CD8-positive, alpha-beta memory T cell (primary cell): Measurements from ENCODE around the gene NLRC5. TPM values are rescaled to one million over a fixed set of nuclear protein-coding genes. Genes with fewer than 3 reads are reported as not detected.

ENCODE experiments used
- CTCF ChIA-PET: fragments of 350-600 bp; sonication (Branson Sonifier 250); formaldehyde crosslinking; loops from one replicate; lab custom pipeline; 2021; ENCODE audit warnings: antibody characterized with exemption; lab: Charles Lee
- POLR2A ChIA-PET: fragments of 350-600 bp; sonication (Branson Sonifier 250); formaldehyde crosslinking; loops from one replicate; lab custom pipeline; 2021; ENCODE audit warnings: antibody characterized with exemption; lab: Charles Lee
- DNase-seq, 5 donors: peaks; one replicate each; pipeline versions ENCODE4 v3.0.0 to v3.0.0-alpha.2; 2020 to 2022; ENCODE audit warnings: mixed read lengths in 1 of 5
- H3K27ac ChIP-seq: one replicate; pipeline ENCODE4 v1.7.0; 2013; ENCODE audit warnings: low read depth, mild to moderate bottlenecking, low read length, moderate library complexity
- H3K27me3 ChIP-seq: 2 replicates; pipeline ENCODE4 v1.7.0; 2013; ENCODE audit warnings: low read length, mild to moderate bottlenecking; ENCODE audit not compliant: insufficient read depth, poor library complexity, severe bottlenecking
- H3K36me3 ChIP-seq: 2 replicates; pipeline ENCODE4 v1.7.0; 2013; ENCODE audit warnings: mild to moderate bottlenecking, low read length, moderate library complexity; ENCODE audit not compliant: insufficient read depth
- H3K4me1 ChIP-seq: 2 replicates; pipeline ENCODE4 v1.7.0; 2013; ENCODE audit warnings: mild to moderate bottlenecking, low read length, moderate library complexity; ENCODE audit not compliant: insufficient read depth
- H3K4me3 ChIP-seq: 2 replicates; pipeline ENCODE4 v1.7.0; 2013; ENCODE audit warnings: mild to moderate bottlenecking, low read length
- H3K9me3 ChIP-seq: 2 replicates; pipeline ENCODE4 v1.7.0; 2013; ENCODE audit warnings: mild to moderate bottlenecking, low read length
- H3K27ac Mint-ChIP-seq, 8 donors: one replicate each; pipeline ENCODE4 v1.8.0; 2020 to 2021; ENCODE audit warnings: mixed read lengths in 8 of 8, mild to moderate bottlenecking in 6 of 8, inconsistent platforms in 3 of 8, moderate library complexity in 3 of 8
- H3K27me3 Mint-ChIP-seq, 2 donors: one replicate each; pipeline ENCODE4 v1.8.0; 2020 to 2021; ENCODE audit warnings: mixed read lengths in 2 of 2, mild to moderate bottlenecking in 1 of 2, moderate library complexity in 1 of 2
- H3K36me3 Mint-ChIP-seq, 3 donors: one replicate each; pipeline ENCODE4 v1.8.0; 2020 to 2021; ENCODE audit warnings: mixed read lengths in 3 of 3, inconsistent platforms in 1 of 3, mild to moderate bottlenecking in 1 of 3
- H3K4me1 Mint-ChIP-seq, 3 donors: one replicate each; pipeline ENCODE4 v1.8.0; 2020 to 2021; ENCODE audit warnings: mixed read lengths in 3 of 3, inconsistent platforms in 1 of 3, mild to moderate bottlenecking in 1 of 3
- H3K4me3 Mint-ChIP-seq, 7 donors: one replicate each; pipeline ENCODE4 v1.8.0; 2020 to 2021; ENCODE audit warnings: mixed read lengths in 7 of 7, mild to moderate bottlenecking in 6 of 7, moderate library complexity in 4 of 7, inconsistent platforms in 2 of 7
- H3K9me3 Mint-ChIP-seq, 5 donors: one replicate each; pipeline ENCODE4 v1.8.0; 2020 to 2022; ENCODE audit warnings: mixed read lengths in 5 of 5, mild to moderate bottlenecking in 3 of 5, moderate library complexity in 2 of 5, inconsistent platforms in 1 of 5
- polyA plus RNA-seq: library from polyadenylated mRNA; unstranded; fragments of 300-500 nt; fragmentation: Illumina TruSeq; gene quantifications from one replicate; pipeline ENCODE4 v1.2.3, GENCODE V29; 2021
- total RNA-seq, 2 experiments: library from RNA; stranded (reverse); gene quantifications; one replicate each; pipeline ENCODE4 v1.2.3, GENCODE V29; 2021

Gene NLRC5
- total and polyA plus RNA-seq, 3 experiments from 2014 or later, result 165 to 178 (median 173) TPM

DNA sequence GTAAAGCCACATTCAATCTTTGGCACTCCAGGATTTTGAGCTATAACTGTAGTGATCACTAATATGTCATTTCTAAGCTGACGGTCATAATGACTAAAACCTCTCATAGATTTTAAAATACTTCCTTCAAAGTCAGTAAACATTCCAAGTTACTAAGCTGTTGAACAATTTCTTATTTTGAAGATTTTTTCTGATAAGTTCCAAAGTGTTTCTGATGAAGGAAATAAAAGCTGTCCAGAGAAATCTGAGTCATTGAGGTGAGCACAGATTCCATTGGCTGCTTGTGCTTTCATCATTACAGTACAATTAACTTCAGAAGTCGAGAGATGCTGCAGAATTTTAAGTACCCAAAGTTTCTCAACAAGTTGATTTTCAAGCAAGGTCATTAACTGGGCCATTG is 23.9 kb downstream of the NLRC5 start:
- Mint-ChIP-seq H3K27ac (peak overlapping the region; percentile 48 to 97 (median 91)), H3K27me3 (no peaks in the 10 kb centered on the region), H3K4me1 (peaks cover 76 to 92% (median 86%) of the 10 kb centered on the region in 3 donors), H3K9me3 (no peaks in the 10 kb centered on the region), H3K36me3 (peaks cover 16 to 45% (median 19%) of the 10 kb centered on the region in 3 donors), H3K4me3 (peak overlapping the region; percentile 51 to 87 (median 67))
- no peak overlapping the region for H3K27ac ChIP-seq
- no peaks in the 10 kb centered on the region for H3K27me3 ChIP-seq
- CTCF ChIA-PET, result interaction anchor here (0.9 to 1.9 kb wide), 4 partner anchors 10 to 49 kb away, joined by 3 to 6 read pairs (median 4); no protein-coding TSS in a partner anchor
- H3K4me3 ChIP-seq, result peak overlapping the region; percentile 11
- H3K36me3 ChIP-seq, result peaks cover 16% of the 10 kb centered on the region
- no peak for DNase-seq
- peaks cover 92% of the 10 kb centered on the region for H3K4me1 ChIP-seq
- no peaks in the 10 kb centered on the region for H3K9me3 ChIP-seq
- POLR2A ChIA-PET, result interaction anchor here (1.2 to 1.6 kb wide), 2 partner anchors 21 to 24 kb away, joined by 4 read pairs; partner anchors contain the start of gene NLRC5

DNA sequence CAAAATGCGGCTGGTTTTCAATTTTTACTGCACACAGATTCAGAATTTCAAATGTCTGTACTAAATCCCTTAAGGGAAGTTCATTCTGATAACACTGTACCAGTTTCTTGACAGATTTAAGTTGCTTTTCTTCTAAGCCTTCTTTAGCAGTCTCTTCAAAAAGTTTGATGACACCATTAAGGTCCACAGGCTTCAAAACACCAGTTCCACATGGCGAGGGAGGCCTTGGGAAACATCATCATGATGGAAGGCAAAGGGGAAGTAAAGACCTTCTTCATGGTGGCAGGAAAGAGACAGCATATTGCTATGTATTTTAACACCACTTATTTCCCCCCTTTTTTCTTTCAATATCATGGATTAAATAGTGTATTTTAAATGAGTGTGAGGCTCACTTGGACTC is 24.5 kb downstream of the NLRC5 start:
- H3K4me3 ChIP-seq, result peak overlapping the region; percentile 11
- peak overlapping the region; percentile 51 to 87 (median 67) for H3K4me3 Mint-ChIP-seq
- POLR2A ChIA-PET, result interaction anchor here (1.0 to 1.4 kb wide), 3 partner anchors 16 to 28 kb away, joined by 3 to 4 read pairs (median 4); partner anchors contain the start of gene NLRC5

DNA sequence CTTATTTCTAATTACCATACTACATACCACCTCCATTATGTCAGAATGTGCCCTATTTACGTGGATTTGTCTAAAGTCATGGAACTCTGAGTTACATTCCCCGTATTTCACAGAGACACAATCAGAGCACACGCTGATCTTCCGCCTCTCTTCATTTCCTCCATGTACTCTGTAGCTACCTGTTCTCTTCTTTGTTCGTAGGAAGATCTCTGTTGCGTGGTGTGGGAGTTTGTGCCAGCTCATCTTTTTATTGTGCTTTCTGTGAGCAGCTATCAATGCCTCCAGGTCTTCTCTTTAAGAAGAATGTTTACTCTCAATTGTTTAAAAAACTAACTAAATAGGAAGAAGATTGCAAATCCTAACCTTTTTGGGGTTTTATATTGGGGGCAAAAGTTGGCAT is 26.9 kb downstream of the NLRC5 start:
- peak in 1 of 5 donors; percentile 45 for DNase-seq
- Mint-ChIP-seq H3K27me3 (peaks cover 0 to 1% of the 10 kb centered on the region in 2 donors), H3K27ac (peak overlapping the region; percentile 70 to 96 (median 83)), H3K4me3 (peak overlapping the region in 6 of 7 donors; percentile 6 to 66 (median 46)), H3K9me3 (no peaks in the 10 kb centered on the region), H3K36me3 (peaks cover 23 to 62% (median 32%) of the 10 kb centered on the region in 3 donors), H3K4me1 (peaks cover 76 to 94% (median 89%) of the 10 kb centered on the region in 3 donors)
- H3K4me1 ChIP-seq, result peaks cover 83% of the 10 kb centered on the region
- no peak overlapping the region for H3K27ac ChIP-seq
- H3K9me3 ChIP-seq, result no peaks in the 10 kb centered on the region
- H3K27me3 ChIP-seq, result no peaks in the 10 kb centered on the region
- ChIA-PET POLR2A (interaction anchor here (0.7 to 1.3 kb wide), 4 partner anchors 11 to 18 kb away, joined by 3 to 11 read pairs (median 5); no protein-coding TSS in a partner anchor), CTCF (interaction anchor here (1.0 kb wide), 1 partner anchor 27 kb away, joined by 3 read pairs; the partner anchor contains the start of gene NLRC5)
- H3K36me3 ChIP-seq, result peaks cover 41% of the 10 kb centered on the region
- H3K4me3 ChIP-seq, result no peak overlapping the region

More for the DNA sequence above, 24.5 kb downstream of the NLRC5 start:
- H3K27ac ChIP-seq, result no peak overlapping the region
- DNase-seq, result no peak
- H3K36me3 Mint-ChIP-seq, result peaks cover 19 to 50% (median 23%) of the 10 kb centered on the region in 3 donors
- H3K27me3 Mint-ChIP-seq, result no peaks in the 10 kb centered on the region
- peak overlapping the region; percentile 82 to 99 (median 94) for H3K27ac Mint-ChIP-seq
- H3K9me3 ChIP-seq, result no peaks in the 10 kb centered on the region
- H3K27me3 ChIP-seq, result no peaks in the 10 kb centered on the region
- no peaks in the 10 kb centered on the region for H3K9me3 Mint-ChIP-seq
- CTCF ChIA-PET, result interaction anchor here (1.2 kb wide), 1 partner anchor 10 kb away, joined by 3 read pairs; no protein-coding TSS in a partner anchor
- H3K4me1 ChIP-seq, result peaks cover 92% of the 10 kb centered on the region
- H3K36me3 ChIP-seq, result peaks cover 23% of the 10 kb centered on the region
- H3K4me1 Mint-ChIP-seq, result peaks cover 75 to 91% (median 90%) of the 10 kb centered on the region in 3 donors

DNA sequence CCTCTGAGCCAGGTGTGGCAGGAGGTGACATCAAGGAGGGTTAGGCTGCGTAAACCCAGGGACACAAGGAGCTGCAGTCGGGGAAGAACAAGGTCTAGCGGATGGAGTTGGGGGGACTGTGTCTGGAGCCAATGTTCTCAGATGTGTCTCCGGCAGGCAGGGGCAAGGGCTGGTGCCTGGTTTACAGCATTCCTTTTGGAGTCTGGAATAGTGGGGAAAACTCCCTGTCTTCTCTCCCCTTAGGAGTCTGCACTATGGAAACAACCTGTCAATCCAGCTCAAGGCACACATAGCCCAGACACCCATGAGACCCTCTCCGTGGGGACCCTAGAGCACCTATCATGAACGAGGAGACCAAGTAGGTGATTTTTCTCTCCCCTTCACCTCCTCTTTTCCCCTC is 27.5 kb downstream of the NLRC5 start:
- H3K4me1 Mint-ChIP-seq, result peaks cover 76 to 94% (median 89%) of the 10 kb centered on the region in 3 donors
- Histone ChIP-seq H3K4me3 (no peak overlapping the region), H3K27me3 (no peaks in the 10 kb centered on the region), H3K36me3 (peaks cover 46% of the 10 kb centered on the region), H3K9me3 (no peaks in the 10 kb centered on the region), H3K27ac (no peak overlapping the region), H3K4me1 (peaks cover 83% of the 10 kb centered on the region)
- H3K9me3 Mint-ChIP-seq, result no peaks in the 10 kb centered on the region
- peaks cover 0 to 1% of the 10 kb centered on the region in 2 donors for H3K27me3 Mint-ChIP-seq
- H3K36me3 Mint-ChIP-seq, result peaks cover 28 to 68% (median 32%) of the 10 kb centered on the region in 3 donors
- no peak for DNase-seq
- H3K4me3 Mint-ChIP-seq, result peak overlapping the region in 3 of 7 donors; percentile 20 to 43 (median 26)
- peak overlapping the region; percentile 77 to 96 (median 84) for H3K27ac Mint-ChIP-seq
- ChIA-PET POLR2A (interaction anchor here (1.2 to 1.3 kb wide), 2 partner anchors 13 to 19 kb away, joined by 3 to 11 read pairs; no protein-coding TSS in a partner anchor), CTCF (no interaction called here)

DNA sequence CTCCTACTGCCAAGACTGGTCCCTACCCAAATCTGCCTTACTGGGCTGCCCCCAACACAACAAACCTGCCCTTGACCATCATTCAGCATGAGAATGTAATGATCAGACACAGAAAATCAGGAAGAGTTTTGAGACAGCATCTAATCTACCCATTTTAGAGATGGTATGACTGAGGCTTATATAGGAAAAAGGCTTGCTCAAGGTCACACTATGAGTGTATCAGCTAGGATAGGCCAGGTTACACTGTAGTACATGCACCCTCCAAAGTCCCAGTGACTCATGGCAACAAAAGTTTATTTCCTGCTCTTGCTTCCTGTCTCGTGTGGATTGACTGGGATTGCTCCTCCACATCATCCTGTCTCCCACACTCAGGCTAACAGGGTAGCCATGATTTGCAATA is 27.9 kb downstream of the NLRC5 start:
- CTCF ChIA-PET, result interaction anchor here (0.9 kb wide), 1 partner anchor 19 kb away, joined by 3 read pairs; no protein-coding TSS in a partner anchor

DNA sequence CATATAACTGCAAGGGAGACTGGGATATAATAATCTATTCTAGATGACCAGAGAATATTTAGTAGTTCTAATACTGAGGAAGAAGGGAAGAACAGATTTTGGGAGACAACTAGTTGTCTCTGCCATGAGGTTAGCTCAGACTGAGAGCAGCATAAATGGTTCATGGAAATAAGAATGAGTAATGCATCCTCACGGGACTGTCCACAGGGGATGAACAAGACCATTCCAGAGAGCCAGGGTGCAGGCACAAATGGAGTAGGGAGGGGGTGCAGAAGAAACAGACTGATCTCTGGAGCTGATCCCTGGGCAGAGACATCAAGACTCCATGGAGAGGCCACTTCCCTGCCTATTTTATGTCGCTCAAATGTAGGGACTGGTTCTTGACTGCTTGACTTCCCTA is 30.4 kb downstream of the NLRC5 start:
- Histone ChIP-seq H3K27me3 (no peaks in the 10 kb centered on the region), H3K27ac (no peak overlapping the region), H3K4me3 (no peak overlapping the region), H3K9me3 (no peaks in the 10 kb centered on the region), H3K4me1 (peaks cover 84% of the 10 kb centered on the region), H3K36me3 (peaks cover 55% of the 10 kb centered on the region)
- Mint-ChIP-seq H3K27ac (peak overlapping the region; percentile 10 to 89 (median 73)), H3K4me3 (peak overlapping the region in 1 of 7 donors; percentile 29), H3K36me3 (peaks cover 35 to 82% (median 38%) of the 10 kb centered on the region in 3 donors), H3K4me1 (peaks cover 77 to 93% (median 89%) of the 10 kb centered on the region in 3 donors), H3K9me3 (no peaks in the 10 kb centered on the region), H3K27me3 (peaks cover 0 to 1% of the 10 kb centered on the region in 2 donors)
- ChIA-PET POLR2A (interaction anchor here (0.5 to 1.8 kb wide), 4 partner anchors 10 to 166 kb away, joined by 3 to 5 read pairs (median 4); partner anchors contain the start of genes PSME3IP1 and RSPRY1), CTCF (interaction anchor here (1.3 to 1.8 kb wide), 5 partner anchors 10 to 55 kb away, joined by 3 to 6 read pairs (median 4); no protein-coding TSS in a partner anchor)
- DNase-seq, result no peak

More for the DNA sequence above, 27.9 kb downstream of the NLRC5 start:
- POLR2A ChIA-PET, result interaction anchor here (1.2 to 1.3 kb wide), 2 partner anchors 13 to 19 kb away, joined by 3 to 11 read pairs; no protein-coding TSS in a partner anchor
- DNase-seq, result no peak
- peaks cover 0 to 1% of the 10 kb centered on the region in 2 donors for H3K27me3 Mint-ChIP-seq
- H3K27ac Mint-ChIP-seq, result peak overlapping the region in 7 of 8 donors; percentile 20 to 96 (median 78)
- Histone ChIP-seq H3K9me3 (no peaks in the 10 kb centered on the region), H3K4me1 (peaks cover 83% of the 10 kb centered on the region), H3K36me3 (peaks cover 50% of the 10 kb centered on the region), H3K4me3 (no peak overlapping the region), H3K27me3 (no peaks in the 10 kb centered on the region), H3K27ac (no peak overlapping the region)
- peak overlapping the region in 3 of 7 donors; percentile 16 to 26 (median 20) for H3K4me3 Mint-ChIP-seq
- no peaks in the 10 kb centered on the region for H3K9me3 Mint-ChIP-seq
- H3K4me1 Mint-ChIP-seq, result peaks cover 76 to 94% (median 89%) of the 10 kb centered on the region in 3 donors
- H3K36me3 Mint-ChIP-seq, result peaks cover 32 to 68% (median 32%) of the 10 kb centered on the region in 3 donors

DNA sequence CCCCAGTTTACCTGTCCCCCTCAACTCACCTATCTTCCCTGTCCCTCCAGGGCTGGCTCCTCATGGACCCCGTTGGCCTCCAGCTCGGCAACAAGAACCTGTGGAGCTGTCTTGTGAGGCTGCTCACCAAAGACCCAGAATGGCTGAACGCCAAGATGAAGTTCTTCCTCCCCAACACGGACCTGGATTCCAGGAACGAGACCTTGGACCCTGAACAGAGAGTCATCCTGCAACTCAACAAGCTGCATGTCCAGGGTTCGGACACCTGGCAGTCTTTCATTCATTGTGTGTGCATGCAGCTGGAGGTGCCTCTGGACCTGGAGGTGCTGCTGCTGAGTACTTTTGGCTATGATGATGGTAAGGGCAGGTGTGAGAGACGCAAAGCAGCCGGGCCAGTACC is 31.3 kb downstream of the NLRC5 start:
- no peaks in the 10 kb centered on the region for H3K9me3 Mint-ChIP-seq
- H3K4me3 ChIP-seq, result no peak overlapping the region
- ChIA-PET CTCF (interaction anchor here (1.0 to 1.8 kb wide), 8 partner anchors 10 to 56 kb away, joined by 3 to 6 read pairs (median 4); partner anchors contain the start of gene NLRC5), POLR2A (interaction anchor here (0.5 to 1.8 kb wide), 6 partner anchors 10 to 90 kb away, joined by 4 to 8 read pairs (median 5); partner anchors contain the start of gene NLRC5)
- peaks cover 79 to 92% (median 90%) of the 10 kb centered on the region in 3 donors for H3K4me1 Mint-ChIP-seq
- H3K4me3 Mint-ChIP-seq, result peak overlapping the region in 2 of 7 donors; percentile 29 to 41
- H3K4me1 ChIP-seq, result peaks cover 86% of the 10 kb centered on the region
- peaks cover 35 to 87% (median 38%) of the 10 kb centered on the region in 3 donors for H3K36me3 Mint-ChIP-seq
- no peak overlapping the region for H3K27ac ChIP-seq
- H3K27me3 Mint-ChIP-seq, result peaks cover 0 to 1% of the 10 kb centered on the region in 2 donors
- peaks cover 55% of the 10 kb centered on the region for H3K36me3 ChIP-seq
- H3K9me3 ChIP-seq, result no peaks in the 10 kb centered on the region
- no peak for DNase-seq
- no peaks in the 10 kb centered on the region for H3K27me3 ChIP-seq
- H3K27ac Mint-ChIP-seq, result peak overlapping the region; percentile 13 to 92 (median 76)
